SK-N-SH (cell line): ENCODE measurements around the gene ZNF527. TPM values are rescaled to one million over a fixed set of nuclear protein-coding genes. Genes with fewer than 3 reads are reported as not detected.
A peak's percentile ranks its signal among the peaks of the same experiment; 100 is the strongest.

Experiments
- CTCF ChIA-PET: fragments of 300-600, 350-600 bp; formaldehyde crosslinking; extraction: SDS; loops from one replicate; lab custom pipeline; 2021; lab: Yijun Ruan, JAX
- POLR2A ChIA-PET: fragments of 350-600 bp; sonication (Branson Sonifier 250); formaldehyde crosslinking; extraction: SDS; loops from one replicate; lab custom pipeline; 2020; ENCODE audit warnings: antibody characterized with exemption, inconsistent platforms; lab: Yijun Ruan, JAX
- DNase-seq: peaks from one replicate; pipeline ENCODE4 v3.0.0; 2012
- H2AFZ ChIP-seq: fragments of 200-600 bp; sonication (generic); 2 replicates; pipeline ENCODE4 v1.8.1; 2016; ENCODE audit warnings: antibody characterized with exemption, mild to moderate bottlenecking, low read depth
- H3F3A ChIP-seq: fragments of 200-600 bp; sonication (generic); replicated peaks from 2 replicates; pipeline ENCODE3; 2016; ENCODE audit warnings: antibody characterized with exemption, mild to moderate bottlenecking; ENCODE audit not compliant: insufficient read depth
- H3K27ac ChIP-seq, 2 experiments: fragments of 200-500 bp in 1 of 2; fragments of 200-600 bp in 1 of 2; sonication (Bioruptor generic) in 1 of 2; sonication (generic), shearing (Covaris generic) in 1 of 2; 2 replicates each; pipeline versions ENCODE4 v1.5.1 to v1.6.1; 2014 to 2016; ENCODE audit warnings: low read depth in 2 of 2, inconsistent platforms in 1 of 2, low read length in 1 of 2, mild to moderate bottlenecking in 1 of 2, mixed read lengths in 1 of 2
- H3K27me3 ChIP-seq: fragments of 200-600 bp; sonication (generic), shearing (Covaris generic); 2 replicates; pipeline ENCODE4 v1.6.1; 2016; ENCODE audit warnings: mixed run types; ENCODE audit not compliant: insufficient read depth
- H3K36me3 ChIP-seq, 2 experiments: fragments of 200-500 bp in 1 of 2; fragments of 200-600 bp in 1 of 2; sonication (Bioruptor generic) in 1 of 2; sonication (generic) in 1 of 2; replicated peaks in 1 of 2; 2 replicates each; pipeline versions ENCODE3 to v1.5.1; 2014 to 2016; ENCODE audit warnings: low read length in 1 of 2, mild to moderate bottlenecking in 1 of 2; ENCODE audit not compliant: insufficient read depth in 2 of 2, control insufficient read depth in 1 of 2
- H3K4me1 ChIP-seq, 2 experiments: fragments of 200-500 bp in 1 of 2; fragments of 200-600 bp in 1 of 2; sonication (Bioruptor generic) in 1 of 2; sonication (generic), shearing (Covaris generic) in 1 of 2; 2 replicates each; pipeline versions ENCODE4 v1.5.1 to v1.6.1; 2014 to 2016; ENCODE audit warnings: low read depth in 1 of 2, low read length in 1 of 2, mixed run types in 1 of 2; ENCODE audit not compliant: insufficient read depth in 2 of 2, control insufficient read depth in 1 of 2
- H3K4me2 ChIP-seq: fragments of 200-600 bp; sonication (generic), shearing (Covaris generic); 2 replicates; pipeline ENCODE4 v1.6.1; 2017; ENCODE audit warnings: mixed run types
- H3K4me3 ChIP-seq, 2 experiments: fragments of 200-500 bp in 1 of 2; fragments of 200-600 bp in 1 of 2; sonication (Bioruptor generic) in 1 of 2; sonication (generic), shearing (Covaris generic) in 1 of 2; 2 replicates each; pipeline versions ENCODE4 v1.5.1 to v1.8.1; 2014 to 2016; ENCODE audit warnings: low read depth in 2 of 2, inconsistent platforms in 1 of 2, low read length in 1 of 2, mild to moderate bottlenecking in 1 of 2, mixed read lengths in 1 of 2, moderate library complexity in 1 of 2
- H3K79me2 ChIP-seq: fragments of 200-600 bp; sonication (generic); 2 replicates; pipeline ENCODE4 v1.8.1; 2017; ENCODE audit warnings: mild to moderate bottlenecking; ENCODE audit not compliant: insufficient read depth
- H3K9ac ChIP-seq: fragments of 200-600 bp; sonication (generic); 2 replicates; pipeline ENCODE4 v1.6.1; 2017; ENCODE audit warnings: mixed run types
- H3K9me2 ChIP-seq: fragments of 200-600 bp; sonication (generic); 2 replicates; pipeline ENCODE4 v1.6.1; 2017; ENCODE audit warnings: mixed run types
- H3K9me3 ChIP-seq: fragments of 200-600 bp; sonication (generic); 2 replicates; pipeline ENCODE4 v1.6.1; 2017; ENCODE audit warnings: mixed run types, mild to moderate bottlenecking, moderate library complexity
- H4K20me1 ChIP-seq: fragments of 200-600 bp; sonication (generic); 2 replicates; pipeline ENCODE4 v1.6.1; 2017; ENCODE audit warnings: mild to moderate bottlenecking, mixed run types; ENCODE audit not compliant: insufficient read depth
- CHD2 ChIP-seq: fragments of 150-350 bp; IDR thresholded peaks from 2 replicates; pipeline ENCODE4 v1.6.1; 2018; ENCODE audit warnings: low read length; ENCODE audit not compliant: partially characterized antibody
- ELF1 ChIP-seq: IDR thresholded peaks from 2 replicates; pipeline ENCODE4 v1.4.0; 2012
- EP300 ChIP-seq, 2 experiments: IDR thresholded peaks; 2 replicates each; pipeline versions ENCODE4 v1.4.0 to v1.6.1; 2012; ENCODE audit warnings: borderline replicate concordance in 1 of 2, low read depth in 1 of 2, low read length in 1 of 2
- EZH2phosphoT487 ChIP-seq: fragments of 200-600 bp; sonication (generic); IDR thresholded peaks from 2 replicates; pipeline ENCODE4 v1.6.1; 2017; ENCODE audit warnings: low read depth, mixed run types, mild to moderate bottlenecking, antibody characterized with exemption, moderate library complexity, borderline replicate concordance
- FOXJ3 ChIP-seq: sonication (generic); formaldehyde crosslinking; IDR thresholded peaks from 2 replicates; pipeline ENCODE4 v1.5.1; 2020; ENCODE audit warnings: mild to moderate bottlenecking, missing genetic modification reagents
- FOXM1 ChIP-seq: IDR thresholded peaks from 2 replicates; pipeline ENCODE4 v1.4.0; 2012; ENCODE audit warnings: low read depth, mild to moderate bottlenecking
- GABPA ChIP-seq: IDR thresholded peaks from 2 replicates; pipeline ENCODE4 v1.4.0; 2012; ENCODE audit warnings: low read depth, mild to moderate bottlenecking
- IRF3 ChIP-seq: fragments of 150-350 bp; IDR thresholded peaks from 2 replicates; pipeline ENCODE4 v1.6.1; 2016; ENCODE audit warnings: mild to moderate bottlenecking, low read depth, low read length
- MAX ChIP-seq: IDR thresholded peaks from 2 replicates; pipeline ENCODE4 v1.4.0; 2012; ENCODE audit warnings: low read depth
- MEF2A ChIP-seq: IDR thresholded peaks from 2 replicates; pipeline ENCODE4 v1.4.0; 2012; ENCODE audit warnings: low read depth, borderline replicate concordance
- MXI1 ChIP-seq: IDR thresholded peaks from 2 replicates; pipeline ENCODE4 v1.6.1; 2012; ENCODE audit warnings: mild to moderate bottlenecking, low read depth, low read length, improper control_type of control experiment
- NRF1 ChIP-seq: IDR thresholded peaks from 2 replicates; pipeline ENCODE4 v1.6.1; 2012; ENCODE audit warnings: low read depth, mild to moderate bottlenecking, low read length
- PBX3 ChIP-seq: IDR thresholded peaks from 2 replicates; pipeline ENCODE4; 2012
- POLR2AphosphoS5 ChIP-seq: IDR thresholded peaks from 2 replicates; pipeline ENCODE4 v1.6.1; 2012; ENCODE audit warnings: low read depth, low read length
- RAD21 ChIP-seq: IDR thresholded peaks from 2 replicates; pipeline ENCODE4 v1.6.1; 2012; ENCODE audit warnings: mild to moderate bottlenecking, low read length
- RCOR1 ChIP-seq: fragments of 150-350 bp; IDR thresholded peaks from 2 replicates; pipeline ENCODE4 v1.6.1; 2017; ENCODE audit warnings: antibody characterized with exemption, low read length
- RFX5 ChIP-seq: IDR thresholded peaks from 2 replicates; pipeline ENCODE4 v1.6.1; 2012; ENCODE audit warnings: mild to moderate bottlenecking, improper control_type of control experiment, low read length
- RXRA ChIP-seq: IDR thresholded peaks from 2 replicates; pipeline ENCODE4 v1.4.0; 2012; ENCODE audit warnings: low read depth, mild to moderate bottlenecking, borderline replicate concordance
- SIN3A ChIP-seq: IDR thresholded peaks from 2 replicates; pipeline ENCODE4 v1.6.1; 2012; ENCODE audit warnings: low read depth, mild to moderate bottlenecking, low read length, moderate library complexity, borderline replicate concordance
- SMC3 ChIP-seq: IDR thresholded peaks from 2 replicates; pipeline ENCODE4 v1.6.1; 2012; ENCODE audit warnings: low read depth, low read length, improper control_type of control experiment
- TAF1 ChIP-seq: IDR thresholded peaks from 2 replicates; pipeline ENCODE4 v1.6.1; 2012; ENCODE audit warnings: low read depth, mild to moderate bottlenecking, low read length, moderate library complexity, borderline replicate concordance
- TCF12 ChIP-seq: IDR thresholded peaks from 2 replicates; pipeline ENCODE4 v1.4.0; 2012
- TEAD4 ChIP-seq: IDR thresholded peaks from 2 replicates; pipeline ENCODE4 v1.4.0; 2012; ENCODE audit warnings: mild to moderate bottlenecking, borderline replicate concordance; ENCODE audit not compliant: insufficient read depth
- USF1 ChIP-seq: IDR thresholded peaks from 2 replicates; pipeline ENCODE4 v1.4.0; 2012; ENCODE audit warnings: low read depth, borderline replicate concordance
- YY1 ChIP-seq: IDR thresholded peaks from 2 replicates; pipeline ENCODE4 v1.4.0; 2012; ENCODE audit warnings: low read depth, mild to moderate bottlenecking
- WGBS: methylation state at CpG from one replicate; pipeline ENCODE4 v1.1.6; 2017; ENCODE audit warnings: low lambda C conversion rate; 5-methylcytosine and 5-hydroxymethylcytosine counted together
- polyA plus RNA-seq, 3 experiments: library from polyadenylated mRNA; depleted of rRNA; stranded (reverse); fragments of >200 nt; gene quantifications; 2 replicates each; pipeline ENCODE4 v1.2.3, GENCODE V29; 2012

ZNF527 gene
- polyA plus RNA-seq, 1 of the 3 experiments (the other 2 are of a cell fraction): 1.9 TPM

- no peak for TF ChIP-seq PBX3
Observed at GRCh38 chr19:37333457-37333856, 37.4 kb upstream of the ZNF527 start (continued).

GRCh38 chr19:37334179-37335071 is 36.5 kb upstream of the ZNF527 start:
- Histone ChIP-seq H3F3A (no peaks in the 10 kb centered on the region), H3K9me3 (no peaks in the 10 kb centered on the region), H3K4me3 (peak overlapping the region; percentile 83 to 99), H3K9ac (peak overlapping the region; percentile 83), H3K4me1 (peaks cover 0 to 15% of the 10 kb centered on the region in 2 experiments; a peak in 2 of 4 replicates), H3K27ac (peak overlapping the region; percentile 65 to 89), H2AFZ (peak overlapping the region; percentile 69), H3K79me2 (peaks cover 48% of the 10 kb centered on the region), H3K4me2 (peak overlapping the region; percentile 97), H3K9me2 (no peaks in the 10 kb centered on the region), H3K27me3 (no peaks in the 10 kb centered on the region), H4K20me1 (no peaks in the 10 kb centered on the region), H3K36me3 (peaks cover 10 to 31% of the 10 kb centered on the region in 2 experiments)
- 30% methylated on average over 43 of the region's 50 CpGs for WGBS
- peak; percentile 89 for DNase-seq
- ChIA-PET CTCF (interaction anchor here (0.6 kb wide), 1 partner anchor 12 kb away, joined by 3 read pairs; no protein-coding TSS in a partner anchor), POLR2A (interaction anchor here (0.6 to 1.2 kb wide), 8 partner anchors 8 to 257 kb away, joined by 3 to 7 read pairs (median 4); partner anchors contain the start of genes ZNF383, ZNF420, ZNF527 and ZNF793)
- TF ChIP-seq CHD2: peak; percentile 87
- no peak for TF ChIP-seq TCF12
- TF ChIP-seq MXI1: peak; percentile 85
- TF ChIP-seq SMC3: no peak
- TF ChIP-seq SIN3A: no peak
- TF ChIP-seq EZH2phosphoT487: no peak
- 0 out of 2 replicates have a peak, but pooled peaks have one; percentile 32 for TF ChIP-seq RFX5
- peak; percentile 95 for TF ChIP-seq POLR2AphosphoS5
- 0 out of 2 replicates have a peak, but pooled peaks have one; percentile 12 for TF ChIP-seq YY1
- TF ChIP-seq FOXJ3: no peak
- TF ChIP-seq RAD21: no peak
- TF ChIP-seq GABPA: peak; percentile 97
- TF ChIP-seq IRF3: no peak
- TF ChIP-seq ELF1: peak; percentile 76
- no peak for TF ChIP-seq MEF2A
- peak; percentile 64 for TF ChIP-seq TAF1
- no peak for TF ChIP-seq RXRA
- 0 out of 4 replicates have a peak, but pooled peaks of 1 of the 2 experiments have one; percentile 13 for TF ChIP-seq EP300 (IDR thresholded peaks at IDR 0.05; ENCODE audit: borderline replicate concordance in 1 of 2, low read depth in 1 of 2, low read length in 1 of 2)
- no peak for TF ChIP-seq TEAD4
- TF ChIP-seq FOXM1: no peak
- no peak for TF ChIP-seq NRF1
- no peak for TF ChIP-seq RCOR1
- TF ChIP-seq USF1: no peak
- TF ChIP-seq PBX3: peak; percentile 38; the same call in 1 of the 2 replicates
- TF ChIP-seq MAX: peak; percentile 14; the same call in 1 of the 2 replicates
